ENCODE results near the gene MEI1.

DNA sequence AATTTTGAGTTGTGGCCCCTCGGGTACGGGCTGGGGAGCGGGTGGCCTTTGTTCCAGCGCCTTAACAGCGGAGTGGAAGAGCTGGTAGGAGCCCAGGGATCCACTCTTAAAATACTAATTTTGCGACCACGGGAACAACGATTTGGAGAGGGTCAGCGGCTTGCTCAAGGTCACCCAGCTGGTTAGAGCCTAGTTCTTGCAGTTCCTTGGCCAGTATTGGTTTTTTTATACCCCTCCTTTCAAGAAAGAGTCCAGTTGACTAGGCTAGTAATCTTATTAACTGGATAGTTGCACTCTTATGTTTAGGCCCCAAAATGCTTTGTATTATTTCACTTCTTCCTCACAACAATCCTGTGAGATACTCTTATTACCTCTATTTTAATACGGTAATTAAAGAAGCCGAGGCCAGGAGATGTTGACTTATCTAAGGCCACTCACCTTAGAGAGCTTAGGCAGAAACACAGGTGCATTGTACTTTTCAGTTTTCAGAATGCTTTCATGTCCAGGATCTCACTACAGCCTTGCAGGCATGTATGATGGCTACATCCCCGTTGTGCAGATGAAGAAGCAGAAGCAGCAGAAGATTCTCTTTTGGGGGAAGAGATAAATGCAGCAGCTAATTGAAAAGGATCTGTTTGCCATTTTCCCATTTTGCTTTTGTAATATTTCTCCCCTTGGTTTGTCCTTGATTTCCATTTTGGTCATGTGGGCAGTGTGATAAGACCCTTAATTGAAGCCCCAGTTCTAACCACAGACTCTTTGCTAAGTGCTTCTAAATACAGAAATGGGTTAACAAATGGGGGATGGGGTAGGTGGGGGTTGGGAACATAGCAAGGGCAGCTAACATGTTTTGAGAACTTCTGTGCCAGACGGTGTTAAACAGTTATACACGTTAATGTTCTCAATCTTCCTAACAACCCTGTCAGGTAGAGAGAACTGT lies 135.0 kb downstream of the MEI1 start:
- TF ChIP-seq TAF1 (conservative IDR thresholded peaks at IDR 0.05) (no peak), JUND (IDR thresholded peaks at IDR 0.05) (no peak), YY1 (IDR thresholded peaks at IDR 0.05) (no peak)
- TF ChIP-seq, protein P1, sequence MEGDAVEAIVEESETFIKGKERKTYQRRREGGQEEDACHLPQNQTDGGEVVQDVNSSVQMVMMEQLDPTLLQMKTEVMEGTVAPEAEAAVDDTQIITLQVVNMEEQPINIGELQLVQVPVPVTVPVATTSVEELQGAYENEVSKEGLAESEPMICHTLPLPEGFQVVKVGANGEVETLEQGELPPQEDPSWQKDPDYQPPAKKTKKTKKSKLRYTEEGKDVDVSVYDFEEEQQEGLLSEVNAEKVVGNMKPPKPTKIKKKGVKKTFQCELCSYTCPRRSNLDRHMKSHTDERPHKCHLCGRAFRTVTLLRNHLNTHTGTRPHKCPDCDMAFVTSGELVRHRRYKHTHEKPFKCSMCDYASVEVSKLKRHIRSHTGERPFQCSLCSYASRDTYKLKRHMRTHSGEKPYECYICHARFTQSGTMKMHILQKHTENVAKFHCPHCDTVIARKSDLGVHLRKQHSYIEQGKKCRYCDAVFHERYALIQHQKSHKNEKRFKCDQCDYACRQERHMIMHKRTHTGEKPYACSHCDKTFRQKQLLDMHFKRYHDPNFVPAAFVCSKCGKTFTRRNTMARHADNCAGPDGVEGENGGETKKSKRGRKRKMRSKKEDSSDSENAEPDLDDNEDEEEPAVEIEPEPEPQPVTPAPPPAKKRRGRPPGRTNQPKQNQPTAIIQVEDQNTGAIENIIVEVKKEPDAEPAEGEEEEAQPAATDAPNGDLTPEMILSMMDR (IDR thresholded peaks at IDR 0.05; ENCODE audit: low read depth, low read length, missing input control): no peak
- TF ChIP-seq, protein P2, sequence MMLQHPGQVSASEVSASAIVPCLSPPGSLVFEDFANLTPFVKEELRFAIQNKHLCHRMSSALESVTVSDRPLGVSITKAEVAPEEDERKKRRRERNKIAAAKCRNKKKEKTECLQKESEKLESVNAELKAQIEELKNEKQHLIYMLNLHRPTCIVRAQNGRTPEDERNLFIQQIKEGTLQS (IDR thresholded peaks at IDR 0.05): no peak

All from liver (tissue), 3 donors.